GM12878 (cell line): Measurements from ENCODE around the gene HCAR2. TPM values are rescaled to one million over a fixed set of nuclear protein-coding genes. Genes with fewer than 3 reads are reported as not detected.

Experiments used
- ATAC-seq: fragments of 200-7000 bp; cut with Tn5 transposase; 3 replicates; pipeline ENCODE4 v1.9.1; 2020; ENCODE audit warnings: mild to moderate bottlenecking, moderate library complexity
- BruUV-seq: library from RNA; stranded (reverse); fragments of 400-500 nt; replicated peaks from 2 replicates; lab custom pipeline; 2021; lab: Mats Ljungman, UMichigan
- CTCF ChIA-PET: fragments of 300-600 bp; sonication (Branson Sonifier 250); formaldehyde crosslinking; extraction: SDS; loops from one replicate; lab custom pipeline; 2021; ENCODE audit warnings: inconsistent platforms; lab: Yijun Ruan, JAX
- POLR2A ChIA-PET: fragments of 350-600 bp; formaldehyde crosslinking; extraction: SDS; loops from one replicate; lab custom pipeline; 2021; ENCODE audit warnings: inconsistent platforms; lab: Charles Lee
- RAD21 ChIA-PET: fragments of 300-600 bp; sonication (Branson Sonifier 250); formaldehyde crosslinking; loops from one replicate; lab custom pipeline; 2023; ENCODE audit warnings: antibody characterized with exemption; ENCODE audit not compliant: unreplicated experiment; lab: Charles Lee
- SMC1A ChIA-PET: fragments of 300-600 bp; sonication (Branson Sonifier 250); formaldehyde crosslinking; loops from one replicate; lab custom pipeline; 2023; ENCODE audit not compliant: unreplicated experiment, uncharacterized antibody; lab: Charles Lee
- DNase-seq: peaks from one replicate; pipeline ENCODE4 v3.0.0-alpha.2; 2011; ENCODE audit warnings: low read depth, low spot score
- FAIRE-seq: peaks from 3 replicates; lab custom pipeline; 2011; peaks lifted over from hg19 to GRCh38; lab: Jason Lieb, UNC
- H2AFZ ChIP-seq: 2 replicates; pipeline ENCODE4 v1.6.0; 2011; ENCODE audit warnings: low read depth, low read length, control low read depth; ENCODE audit not compliant: control insufficient read depth
- H3K27ac ChIP-seq: 2 replicates; pipeline ENCODE4 v1.5.1; 2011; ENCODE audit warnings: control low read depth; ENCODE audit not compliant: control insufficient read depth, insufficient read depth
- H3K27me3 ChIP-seq, 2 experiments: replicated peaks in 1 of 2; 2 replicates each; pipeline versions ENCODE4 v1.6.0 to v1.6.1; 2011; ENCODE audit warnings: low read length in 1 of 2; ENCODE audit not compliant: control insufficient read depth in 2 of 2, insufficient read depth in 2 of 2
- H3K36me3 ChIP-seq, 2 experiments: 2 replicates each; pipeline ENCODE4 v1.5.1; 2011; ENCODE audit warnings: low read length in 1 of 2; ENCODE audit not compliant: control insufficient read depth in 2 of 2, insufficient read depth in 2 of 2
- H3K4me1 ChIP-seq: 2 replicates; pipeline ENCODE4 v1.6.1; 2011; ENCODE audit warnings: mild to moderate bottlenecking, low read length, moderate library complexity, mixed read lengths; ENCODE audit not compliant: control insufficient read depth, insufficient read depth
- H3K4me2 ChIP-seq: 2 replicates; pipeline ENCODE4 v1.6.0; 2011; ENCODE audit warnings: control low read depth; ENCODE audit not compliant: control insufficient read depth, insufficient read depth
- H3K4me3 ChIP-seq: fragments of 200-600 bp; sonication (generic); 2 replicates; pipeline ENCODE4 v1.5.1; 2016
- H3K79me2 ChIP-seq: 2 replicates; pipeline ENCODE4 v1.6.0; 2011; ENCODE audit warnings: low read length; ENCODE audit not compliant: control insufficient read depth, insufficient read depth
- H3K9ac ChIP-seq: 2 replicates; pipeline ENCODE4 v1.8.0; 2011; ENCODE audit warnings: low read length, control low read depth, mixed read lengths; ENCODE audit not compliant: control insufficient read depth, insufficient read depth
- H3K9me3 ChIP-seq: replicated peaks from 3 replicates; pipeline ENCODE4 v1.5.1; 2011; ENCODE audit warnings: mild to moderate bottlenecking, low read length; ENCODE audit not compliant: control insufficient read depth, insufficient read depth
- H4K20me1 ChIP-seq: 2 replicates; pipeline ENCODE4 v1.6.0; 2011; ENCODE audit not compliant: control insufficient read depth, insufficient read depth
- ATF2 ChIP-seq: IDR thresholded peaks from 2 replicates; pipeline ENCODE4 v1.6.1; 2012; ENCODE audit warnings: low read length, inconsistent platforms
- BCL11A ChIP-seq: IDR thresholded peaks from 2 replicates; pipeline ENCODE4 v1.6.1; 2011; ENCODE audit warnings: low read depth, low read length
- E2F4 ChIP-seq: IDR thresholded peaks from 2 replicates; pipeline ENCODE4 v1.6.1; 2012; ENCODE audit warnings: low read depth, low read length, improper control_type of control experiment
- EGR1 ChIP-seq, 2 experiments: IDR thresholded peaks; 1 replicate in 1 of 2; 2 replicates in 1 of 2; pipeline ENCODE4 v1.6.1; 2011 to 2012; ENCODE audit warnings: low read depth in 2 of 2, low read length in 2 of 2, borderline replicate concordance in 1 of 2, mild to moderate bottlenecking in 1 of 2, moderate library complexity in 1 of 2
- IRF5 ChIP-seq: fragments of 450-650 bp; IDR thresholded peaks from 2 replicates; pipeline ENCODE4 v1.6.1; 2017; ENCODE audit warnings: borderline replicate concordance
- JUNB ChIP-seq: IDR thresholded peaks from 2 replicates; pipeline ENCODE4 v1.6.1; 2016; ENCODE audit warnings: antibody characterized with exemption, mild to moderate bottlenecking
- NR2C2 ChIP-seq: IDR thresholded peaks from 2 replicates; pipeline ENCODE4 v1.6.1; 2011; ENCODE audit warnings: borderline replicate concordance, low read depth; ENCODE audit not compliant: control insufficient read depth, insufficient read length
- NR2F1 ChIP-seq: fragments of 450-650 bp; conservative IDR thresholded peaks from 2 replicates; pipeline ENCODE4 v1.6.1; 2017; ENCODE audit warnings: mild to moderate bottlenecking
- POLR2AphosphoS5 ChIP-seq: IDR thresholded peaks from 2 replicates; pipeline ENCODE4 v1.6.1; 2011; ENCODE audit warnings: mild to moderate bottlenecking, low read length, inconsistent platforms
- SMARCA5 ChIP-seq: fragments of 450-650 bp; IDR thresholded peaks from 2 replicates; pipeline ENCODE4 v1.6.1; 2017; ENCODE audit warnings: mild to moderate bottlenecking
- SP1 ChIP-seq: IDR thresholded peaks from one replicate; pipeline ENCODE4 v1.6.1; 2011; ENCODE audit warnings: low read depth, low read length
- SREBF2 ChIP-seq: IDR thresholded peaks from 2 replicates; pipeline ENCODE4 v1.6.1; 2012; ENCODE audit warnings: mild to moderate bottlenecking, low read length
- SUZ12 ChIP-seq: fragments of 200-600 bp; sonication (generic); IDR thresholded peaks from one replicate; pipeline ENCODE4 v1.6.1; 2018; ENCODE audit warnings: antibody characterized with exemption, mild to moderate bottlenecking; ENCODE audit not compliant: unreplicated experiment
- TBL1XR1 ChIP-seq: IDR thresholded peaks from 2 replicates; pipeline ENCODE4 v1.6.1; 2012; ENCODE audit warnings: low read depth, low read length, improper control_type of control experiment
- TCF3 ChIP-seq: IDR thresholded peaks from 2 replicates; pipeline ENCODE4 v1.6.1; 2012; ENCODE audit warnings: low read depth, mild to moderate bottlenecking, low read length, borderline replicate concordance; ENCODE audit not compliant: insufficient read depth
- ZNF24 ChIP-seq: fragments of 450-650 bp; IDR thresholded peaks from 2 replicates; pipeline ENCODE4 v1.6.1; 2017; ENCODE audit warnings: antibody characterized with exemption, mild to moderate bottlenecking
- ZNF384 ChIP-seq: IDR thresholded peaks from 2 replicates; pipeline ENCODE4 v1.6.1; 2012; ENCODE audit warnings: low read depth, mild to moderate bottlenecking, low read length, improper control_type of control experiment, borderline replicate concordance
- WGBS: methylation state at CpG from one replicate; pipeline ENCODE4 v1.1.6; 2016; ENCODE audit warnings: low lambda C conversion rate; ENCODE audit not compliant: insufficient replicate concordance, insufficient coverage; ENCODE audit errors: missing lambda C conversion rate; 5-methylcytosine and 5-hydroxymethylcytosine counted together
- in situ Hi-C: fragments of 300-500 bp; cut with MboI; formaldehyde crosslinking; loops from 9 replicates; pipeline ENCODE4 v1.14.3; 2018; ENCODE audit warnings: mixed read lengths
- intact Hi-C: fragments of 100-400 bp; cut with micrococcal nuclease; formaldehyde crosslinking; loops from one replicate; pipeline ENCODE4 v1.14.2; 2022; ENCODE audit not compliant: unreplicated experiment
- polyA plus RNA-seq, 11 experiments: library from polyadenylated mRNA; depleted of rRNA in 4 of 11; unstranded in 6 of 11; stranded (reverse) in 5 of 11; fragments of >200 nt; fragmentation: Nextera tagmentation in 4 of 11; fragmentation: Illumina TruSeq in 1 of 11; extraction: Ambion mirVana in 4 of 11; extraction: Trizol in 1 of 11; gene quantifications; 1 replicate in 1 of 11; 2 replicates in 10 of 11; pipeline versions ENCODE4 v1.2.1 to v1.2.3, GENCODE V29; 2011 to 2016; ENCODE audit warnings: inconsistent platforms in 2 of 11, missing spikeins in 2 of 11, low read depth in 1 of 11
- total RNA-seq, 4 experiments: library from RNA; depleted of rRNA in 3 of 4; stranded (reverse); fragments of >200 nt in 3 of 4; fragmentation: Illumina TruSeq in 1 of 4; extraction: Trizol in 1 of 4; gene quantifications; 2 replicates each; pipeline versions ENCODE4 v1.2.1 to v1.2.3, GENCODE V29; 2013 to 2021

HCAR2 gene
- total and polyA plus RNA-seq, 10 of the 15 experiments (the other 5 are each of a cell fraction or from before 2014, with no cell fraction given) = 0.19 to 0.66 (median 0.35) TPM

- no peak for TF ChIP-seq ATF2
- TF ChIP-seq ZNF384 = no peak
- TF ChIP-seq, all 136 proteins: peak for 0
Measured at GRCh38 chr12:122672515-122672914, 30.6 kb downstream of the HCAR2 start (continued).

- Histone ChIP-seq H4K20me1 (no peaks in the 10 kb centered on the region), H3K36me3 (no peaks in the 10 kb centered on the region), H3K9ac (no peak overlapping the region), H3K4me2 (no peak overlapping the region), H3K4me1 (no peaks in the 10 kb centered on the region), H2AFZ (no peak overlapping the region), H3K27me3 (no peaks in the 10 kb centered on the region), H3K27ac (no peak overlapping the region), H3K4me3 (no peak overlapping the region), H3K79me2 (no peaks in the 10 kb centered on the region), H3K9me3 (no peaks in the 10 kb centered on the region)
- ATAC-seq (no peak), DNase-seq (no peak), FAIRE-seq (no peak)
- RAD21 ChIA-PET = interaction anchor here (0.6 kb wide), 1 partner anchor 57 kb away, joined by 3 read pairs; no protein-coding TSS in a partner anchor
- no TSS peak for BruUV-seq
- TF ChIP-seq SREBF2 = no peak
- TF ChIP-seq POLR2AphosphoS5 = no peak
- no peak for TF ChIP-seq EGR1 (IDR thresholded peaks at IDR 0.05; ENCODE audit: borderline replicate concordance in 1 of 2, low read depth in 2 of 2, low read length in 2 of 2)
- no peak for TF ChIP-seq E2F4
- no peak for TF ChIP-seq NR2C2
- no peak for TF ChIP-seq IRF5
- no peak for TF ChIP-seq ZNF24
- no peak for TF ChIP-seq TCF3
- no peak for TF ChIP-seq JUNB
- no peak for TF ChIP-seq TBL1XR1
- no peak for TF ChIP-seq SP1
- no peak for TF ChIP-seq SMARCA5
- no peak for TF ChIP-seq NR2F1
- no peak for TF ChIP-seq SUZ12
- no peak for TF ChIP-seq BCL11A
- SMC1A ChIA-PET = interaction anchor here (0.7 to 1.3 kb wide), 2 partner anchors 11 to 739 kb away, joined by 3 read pairs; no protein-coding TSS in a partner anchor
- POLR2A ChIA-PET = no interaction called here
- in situ Hi-C loops (no loop called here), intact Hi-C loops (no loop called here)
- CTCF ChIA-PET = interaction anchor here (0.6 kb wide), 1 partner anchor 41 kb away, joined by 5 read pairs; no protein-coding TSS in a partner anchor
- WGBS = 45% methylated on average over 5 of the region's 5 CpGs
Measured at GRCh38 chr12:122669397-122670070, 33.6 kb downstream of the HCAR2 start.
